GM18909 (cell line): ENCODE measurements around the gene EIF5B.

Source experiments
- ATAC-seq: cut with Tn5 transposase; IDR thresholded peaks from one replicate; pipeline ENCODE4 v1.9.1; 2021; ENCODE audit warnings: mild to moderate bottlenecking; ENCODE audit not compliant: unreplicated experiment, poor library complexity

The EIF5B gene

DNA sequence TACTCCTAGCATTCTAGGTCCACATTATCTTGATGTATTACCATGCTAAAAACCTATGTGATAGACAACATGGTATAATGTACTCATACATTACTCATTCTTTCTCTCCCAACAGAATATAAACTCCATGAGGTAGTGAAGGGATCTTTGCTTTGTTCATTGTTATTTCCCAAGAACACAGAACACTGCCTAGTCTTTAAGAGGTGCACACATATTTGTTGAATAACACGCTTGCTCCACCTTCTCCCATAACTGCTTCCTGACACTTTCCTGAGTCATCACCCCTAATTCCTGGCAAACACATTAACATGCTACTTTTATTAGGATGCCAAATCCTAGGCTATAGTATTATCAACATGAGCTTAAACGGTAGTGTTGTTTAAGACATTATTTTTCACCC lies 111.4 kb downstream of the EIF5B start:
- no peak for ATAC-seq

DNA sequence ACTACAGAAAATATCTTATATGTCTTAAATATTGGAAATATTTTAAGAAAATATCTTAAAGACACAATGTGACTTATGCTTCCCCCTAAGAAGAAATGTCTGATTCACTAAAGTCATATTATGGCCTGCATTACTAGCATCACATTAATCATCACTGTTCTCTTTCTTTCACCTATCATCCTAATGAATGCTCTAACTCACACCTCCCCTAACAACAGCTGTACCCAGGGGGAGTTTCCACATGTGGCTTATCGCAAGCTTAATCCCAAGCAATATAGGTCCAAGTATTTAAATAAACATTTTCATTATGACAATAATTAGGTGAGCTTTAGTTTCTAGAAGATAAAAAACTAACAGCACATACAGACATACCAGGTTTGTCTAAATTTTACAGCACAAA lies 113.0 kb downstream of the EIF5B start:
- ATAC-seq: no peak
